ENCODE results near the gene OMG.
"Not testable (repeated sequence)": the region's sequence is repeated elsewhere in the genome, so short reads cannot be mapped to it uniquely, and the experiment has no call there.

OMG gene

GRCh38 chr17:31308372-31309334 lies 11.6 kb upstream of the OMG start:
- DNase-seq (ENCODE audit: low spot score) = no peak

GRCh38 chr17:31307640-31308039 lies 10.6 kb upstream of the OMG start:
- no peak for DNase-seq (ENCODE audit: low spot score)

GRCh38 chr17:31299624-31300023 lies 2.6 kb upstream of the OMG start:
- no peak for DNase-seq (ENCODE audit: low spot score)

- DNase-seq (ENCODE audit: low spot score) = no peak
These were observed 897 bp downstream of the OMG start for GRCh38 chr17:31296142-31296541.

- no peak for DNase-seq (ENCODE audit: low spot score)
These were observed 1.6 kb downstream of the OMG start for GRCh38 chr17:31295489-31295871.

GRCh38 chr17:31294820-31295488 lies 2.1 kb downstream of the OMG start:
- no peak for DNase-seq (ENCODE audit: low spot score)

- DNase-seq (ENCODE audit: low spot score) = no peak
These were observed 2.8 kb downstream of the OMG start for GRCh38 chr17:31294231-31294630.

- no peak for DNase-seq (ENCODE audit: low spot score)
These were observed 3.5 kb downstream of the OMG start for GRCh38 chr17:31293581-31293980.

- no peak for DNase-seq (ENCODE audit: low spot score)
These were observed 5.2 kb downstream of the OMG start for GRCh38 chr17:31291820-31292219.

GRCh38 chr17:31289790-31290189 lies 7.2 kb downstream of the OMG start:
- DNase-seq (ENCODE audit: low spot score) = no peak

GRCh38 chr17:31287932-31288331 lies 9.1 kb downstream of the OMG start:
- not testable (repeated sequence) for DNase-seq (ENCODE audit: low spot score)

- no peak for DNase-seq (ENCODE audit: low spot score)
These were observed 10.5 kb downstream of the OMG start for GRCh38 chr17:31286587-31286986.

GRCh38 chr17:31283841-31284240 lies 13.2 kb downstream of the OMG start:
- no peak for DNase-seq (ENCODE audit: low spot score)

- DNase-seq (ENCODE audit: low spot score) = no peak
These were observed 16.0 kb downstream of the OMG start for GRCh38 chr17:31281061-31281460.

- no peak for DNase-seq (ENCODE audit: low spot score)
These were observed 17.6 kb downstream of the OMG start for GRCh38 chr17:31279401-31279800.

- no peak for DNase-seq (ENCODE audit: low spot score)
These were observed 21.9 kb downstream of the OMG start for GRCh38 chr17:31275116-31275515.

- DNase-seq (ENCODE audit: low spot score) = no peak
These were observed 22.8 kb downstream of the OMG start for GRCh38 chr17:31274252-31274651.

- DNase-seq (ENCODE audit: low spot score) = no peak
These were observed 23.5 kb downstream of the OMG start for GRCh38 chr17:31273516-31273915.

- no peak for DNase-seq (ENCODE audit: low spot score)
These were observed 24.2 kb downstream of the OMG start for GRCh38 chr17:31272803-31273202.

GRCh38 chr17:31272236-31272635 lies 24.8 kb downstream of the OMG start:
- no peak for DNase-seq (ENCODE audit: low spot score)

GRCh38 chr17:31269578-31269983 lies 27.5 kb downstream of the OMG start:
- peak; percentile 72 for DNase-seq (ENCODE audit: low spot score)

GRCh38 chr17:31269036-31269577 lies 27.9 kb downstream of the OMG start:
- DNase-seq (ENCODE audit: low spot score) = no peak

GRCh38 chr17:31266042-31266441 lies 31.0 kb downstream of the OMG start:
- no peak for DNase-seq (ENCODE audit: low spot score)
